ENCODE results near the gene MTMR10.

DNA sequence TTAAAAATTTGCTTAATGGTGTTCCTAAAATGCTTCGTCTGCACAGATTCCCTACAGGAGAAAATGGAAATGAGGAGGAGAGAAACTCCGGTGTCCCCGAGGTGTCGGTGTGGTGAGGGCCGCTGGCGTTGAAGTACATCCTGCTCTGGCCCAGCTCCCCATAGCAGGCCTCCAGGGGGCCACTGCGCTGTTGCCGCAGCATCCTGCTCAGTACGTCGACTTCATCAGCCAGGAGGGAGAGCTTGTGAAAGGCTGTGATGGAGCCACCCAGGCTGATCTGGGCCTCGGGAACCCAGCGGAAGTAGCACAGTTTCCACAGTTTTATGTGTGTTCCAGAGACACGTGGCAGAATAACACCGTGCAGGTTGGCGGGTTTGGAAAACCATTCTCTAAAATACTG is 49.9 kb downstream of the MTMR10 start:
- TF ChIP-seq, protein P1, sequence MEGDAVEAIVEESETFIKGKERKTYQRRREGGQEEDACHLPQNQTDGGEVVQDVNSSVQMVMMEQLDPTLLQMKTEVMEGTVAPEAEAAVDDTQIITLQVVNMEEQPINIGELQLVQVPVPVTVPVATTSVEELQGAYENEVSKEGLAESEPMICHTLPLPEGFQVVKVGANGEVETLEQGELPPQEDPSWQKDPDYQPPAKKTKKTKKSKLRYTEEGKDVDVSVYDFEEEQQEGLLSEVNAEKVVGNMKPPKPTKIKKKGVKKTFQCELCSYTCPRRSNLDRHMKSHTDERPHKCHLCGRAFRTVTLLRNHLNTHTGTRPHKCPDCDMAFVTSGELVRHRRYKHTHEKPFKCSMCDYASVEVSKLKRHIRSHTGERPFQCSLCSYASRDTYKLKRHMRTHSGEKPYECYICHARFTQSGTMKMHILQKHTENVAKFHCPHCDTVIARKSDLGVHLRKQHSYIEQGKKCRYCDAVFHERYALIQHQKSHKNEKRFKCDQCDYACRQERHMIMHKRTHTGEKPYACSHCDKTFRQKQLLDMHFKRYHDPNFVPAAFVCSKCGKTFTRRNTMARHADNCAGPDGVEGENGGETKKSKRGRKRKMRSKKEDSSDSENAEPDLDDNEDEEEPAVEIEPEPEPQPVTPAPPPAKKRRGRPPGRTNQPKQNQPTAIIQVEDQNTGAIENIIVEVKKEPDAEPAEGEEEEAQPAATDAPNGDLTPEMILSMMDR (IDR thresholded peaks at IDR 0.05; ENCODE audit: low read length): no peak
- no peak for TF ChIP-seq EZH2 (IDR thresholded peaks at IDR 0.05; ENCODE audit: borderline replicate concordance, low read length)

All from OCI-LY1 (cell line).